HAP-1 (cell line): ENCODE measurements around the gene CLEC2D.
A peak's percentile ranks its signal among the peaks of the same experiment; 100 is the strongest.
"Not testable (repeated sequence)": the region's sequence is repeated elsewhere in the genome, so short reads cannot be mapped to it uniquely, and the experiment has no call there.

ENCODE experiments used
- DNase-seq, 2 experiments: peaks; one replicate each; pipeline ENCODE4 v3.0.0-alpha.2; 2016 to 2020; ENCODE audit warnings: low spot score in 2 of 2
- H3K27me3 ChIP-seq: fragments of 250-450 bp; sonication (Bioruptor Pico); 2 replicates; pipeline ENCODE4 v1.5.1; 2020; ENCODE audit warnings: low read depth, mild to moderate bottlenecking, moderate library complexity
- H3K36me3 ChIP-seq: fragments of 250-450 bp; sonication (Bioruptor Pico); replicated peaks from 2 replicates; pipeline ENCODE4 v1.5.1; 2020; ENCODE audit warnings: mild to moderate bottlenecking
- H3K4me1 ChIP-seq: fragments of 250-450 bp; sonication (Bioruptor Pico); 2 replicates; pipeline ENCODE4 v1.5.1; 2020; ENCODE audit warnings: mild to moderate bottlenecking
- H3K4me3 ChIP-seq: fragments of 250-450 bp; sonication (Bioruptor Pico); 2 replicates; pipeline ENCODE4 v1.5.1; 2020; ENCODE audit warnings: mild to moderate bottlenecking, moderate library complexity
- H3K9me3 ChIP-seq: fragments of 250-450 bp; sonication (Bioruptor Pico); 2 replicates; pipeline ENCODE4 v1.5.1; 2020; ENCODE audit warnings: mild to moderate bottlenecking, moderate library complexity
- in situ Hi-C: fragments of 300-500 bp; cut with MboI; formaldehyde crosslinking; loops from 3 replicates; pipeline ENCODE4 v1.14.3; 2020; ENCODE audit warnings: low sequenced_read_pairs, inconsistent platforms, mixed read lengths

CLEC2D gene

DNA sequence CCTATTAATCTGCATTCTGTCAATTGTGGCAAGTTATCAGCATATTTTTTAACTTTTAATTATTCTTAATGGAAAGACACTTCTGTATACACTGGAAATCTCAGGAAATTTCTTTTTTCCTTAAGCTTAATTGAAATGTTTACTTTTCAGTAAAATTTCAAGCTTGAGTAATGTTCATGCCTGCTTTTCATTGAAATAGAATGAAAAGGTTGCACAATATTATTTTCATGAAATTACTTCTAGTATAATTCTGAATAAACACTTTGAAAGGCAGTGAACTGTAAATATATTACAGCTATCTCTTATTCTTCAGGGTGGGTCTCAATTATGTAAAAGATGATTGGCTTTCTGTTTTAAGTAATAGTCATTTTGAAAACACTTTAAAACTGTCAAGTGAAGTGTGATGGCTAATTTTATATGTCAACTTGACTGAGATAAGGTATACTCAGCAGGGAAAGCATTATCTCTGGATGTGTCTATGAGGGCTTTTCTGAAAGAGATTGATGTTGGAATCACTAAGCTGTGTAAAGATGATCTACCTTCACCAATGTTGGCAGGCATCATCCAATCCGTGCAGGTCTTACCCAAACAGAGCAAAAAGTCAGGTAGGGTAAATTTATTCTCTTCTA is 29.9 kb downstream of the CLEC2D start:
- Histone ChIP-seq H3K9me3 (no peaks in the 10 kb centered on the region; the same call in 1 of the 2 replicates), H3K27me3 (no peaks in the 10 kb centered on the region), H3K36me3 (no peaks in the 10 kb centered on the region), H3K4me3 (no peak overlapping the region), H3K4me1 (no peaks in the 10 kb centered on the region)
- no peak for DNase-seq
- in situ Hi-C loops, result no loop called here

- in situ Hi-C loops, result loop anchor here (10.0 kb wide), 1 partner anchor 365 kb away; no protein-coding TSS in a partner anchor
Measured at GRCh38 chr12:9699898-9700605, 30.5 kb downstream of the CLEC2D start.

GRCh38 chr12:9700606-9700956 is 31.1 kb downstream of the CLEC2D start:
- no peaks in the 10 kb centered on the region; the same call in 1 of the 2 replicates for H3K9me3 ChIP-seq
- no peaks in the 10 kb centered on the region for H3K27me3 ChIP-seq
- H3K36me3 ChIP-seq, result no peaks in the 10 kb centered on the region
- DNase-seq, result no peak
- H3K4me3 ChIP-seq, result no peak overlapping the region
- in situ Hi-C loops, result loop anchor here (10.0 kb wide), 1 partner anchor 366 kb away; no protein-coding TSS in a partner anchor
- no peaks in the 10 kb centered on the region for H3K4me1 ChIP-seq

More at GRCh38 chr12:9699898-9700605, 30.5 kb downstream of the CLEC2D start:
- no peak for DNase-seq
- Histone ChIP-seq H3K4me1 (no peaks in the 10 kb centered on the region), H3K9me3 (no peaks in the 10 kb centered on the region; the same call in 1 of the 2 replicates), H3K36me3 (no peaks in the 10 kb centered on the region), H3K4me3 (no peak overlapping the region), H3K27me3 (no peaks in the 10 kb centered on the region)

- no peaks in the 10 kb centered on the region for H3K4me1 ChIP-seq
- no peaks in the 10 kb centered on the region; the same call in 1 of the 2 replicates for H3K9me3 ChIP-seq
- no peaks in the 10 kb centered on the region for H3K27me3 ChIP-seq
- DNase-seq, result no peak
- no peaks in the 10 kb centered on the region for H3K36me3 ChIP-seq
- no peak overlapping the region for H3K4me3 ChIP-seq
- in situ Hi-C loops, result loop anchor here (10.0 kb wide), 1 partner anchor 367 kb away; no protein-coding TSS in a partner anchor
Measured at GRCh38 chr12:9701380-9702154, 32.1 kb downstream of the CLEC2D start.

DNA sequence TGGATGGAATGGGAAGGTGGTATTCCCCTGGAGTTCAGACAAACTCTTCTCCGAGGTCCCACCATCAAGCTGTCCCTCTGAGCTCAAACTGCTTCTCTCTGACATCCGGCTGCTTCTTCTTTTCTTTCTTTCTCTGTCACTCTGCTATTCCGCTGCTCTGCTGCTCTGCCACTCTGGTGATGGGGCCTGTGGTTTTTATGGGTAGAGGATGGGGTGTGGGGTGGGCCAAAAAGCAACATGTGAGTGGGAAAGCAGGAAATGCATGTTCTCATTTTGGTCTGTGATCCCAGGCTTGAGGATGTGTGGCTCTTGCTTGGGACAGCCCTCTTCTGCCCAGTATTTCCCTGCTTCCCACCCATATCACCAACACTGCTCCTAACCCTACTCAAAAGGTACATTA is 32.7 kb downstream of the CLEC2D start:
- H3K27me3 ChIP-seq, result no peaks in the 10 kb centered on the region
- no peaks in the 10 kb centered on the region for H3K4me1 ChIP-seq
- H3K4me3 ChIP-seq, result no peak overlapping the region
- DNase-seq, result no peak
- H3K36me3 ChIP-seq, result no peaks in the 10 kb centered on the region
- H3K9me3 ChIP-seq, result no peaks in the 10 kb centered on the region; the same call in 1 of the 2 replicates
- in situ Hi-C loops, result loop anchor here (10.0 kb wide), 1 partner anchor 367 kb away; no protein-coding TSS in a partner anchor

GRCh38 chr12:9704561-9704960 is 35.0 kb downstream of the CLEC2D start:
- H3K27me3 ChIP-seq, DNase-seq, H3K4me3 ChIP-seq, H3K36me3 ChIP-seq, H3K9me3 ChIP-seq, H3K4me1 ChIP-seq: not testable (repeated sequence)
- in situ Hi-C loops, result loop anchor here (10.0 kb wide), 1 partner anchor 370 kb away; no protein-coding TSS in a partner anchor

DNA sequence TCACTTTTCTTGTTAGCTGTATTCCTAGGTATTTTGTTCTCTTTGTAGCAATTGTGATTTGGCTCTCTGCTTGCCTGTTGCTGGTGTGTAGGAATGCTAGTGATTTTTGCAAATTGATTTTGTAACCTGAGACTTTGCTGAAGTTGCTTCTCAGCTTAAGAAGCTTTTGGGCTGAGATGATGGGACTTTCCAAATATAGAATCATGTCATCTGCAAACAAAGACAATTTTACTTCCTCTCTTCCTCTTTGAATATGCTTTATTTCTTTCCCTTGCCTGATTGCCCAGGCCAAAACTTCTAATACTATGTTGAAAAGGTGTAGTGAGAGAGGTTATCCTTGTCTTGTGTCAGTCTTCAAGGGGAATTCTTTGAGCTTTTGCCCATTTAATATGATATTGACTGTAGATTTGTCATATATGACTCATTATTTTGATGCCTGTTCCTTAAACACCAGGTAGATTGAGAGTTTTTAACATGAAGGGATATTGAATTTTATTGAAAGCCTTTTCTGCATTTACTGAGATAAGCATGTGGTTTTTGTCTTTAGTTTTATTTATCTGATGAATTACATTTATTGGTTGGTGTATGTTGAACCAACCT is 36.7 kb downstream of the CLEC2D start:
- in situ Hi-C loops, result loop anchor here (10.0 kb wide), 1 partner anchor 371 kb away; no protein-coding TSS in a partner anchor
- DNase-seq, result no peak
- H3K9me3 ChIP-seq, result no peaks in the 10 kb centered on the region; the same call in 1 of the 2 replicates
- H3K4me1 ChIP-seq, result no peaks in the 10 kb centered on the region
- H3K4me3 ChIP-seq, result no peak overlapping the region
- H3K36me3 ChIP-seq, result no peaks in the 10 kb centered on the region
- H3K27me3 ChIP-seq, result no peaks in the 10 kb centered on the region

DNA sequence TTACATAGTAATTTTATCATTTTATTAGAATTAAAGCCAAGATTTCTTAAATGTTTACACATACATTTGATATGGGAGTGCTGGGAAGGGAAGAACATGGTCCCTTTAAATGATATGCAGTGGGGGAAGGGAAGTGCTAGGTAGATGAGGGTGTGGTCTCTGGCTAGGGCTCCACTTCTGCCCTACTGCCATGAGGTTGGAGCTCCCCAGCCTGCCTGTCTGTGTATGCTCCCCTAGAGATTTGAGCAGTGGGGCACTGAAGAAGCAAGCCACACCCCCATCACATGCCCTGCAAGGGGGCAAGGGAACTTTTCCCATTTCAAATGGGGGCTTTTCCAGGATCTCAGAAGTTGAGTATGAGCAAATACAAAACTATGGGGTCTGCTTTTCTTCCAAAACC is 37.8 kb downstream of the CLEC2D start:
- DNase-seq, result no peak
- no peaks in the 10 kb centered on the region for H3K27me3 ChIP-seq
- H3K4me1 ChIP-seq, result no peaks in the 10 kb centered on the region
- H3K36me3 ChIP-seq, result no peaks in the 10 kb centered on the region
- no peaks in the 10 kb centered on the region; the same call in 1 of the 2 replicates for H3K9me3 ChIP-seq
- in situ Hi-C loops, result loop anchor here (10.0 kb wide), 1 partner anchor 373 kb away; no protein-coding TSS in a partner anchor
- H3K4me3 ChIP-seq, result no peak overlapping the region

GRCh38 chr12:9707864-9708808 is 38.6 kb downstream of the CLEC2D start:
- Histone ChIP-seq H3K4me3 (no peak overlapping the region), H3K27me3 (no peaks in the 10 kb centered on the region), H3K4me1 (no peaks in the 10 kb centered on the region), H3K36me3 (no peaks in the 10 kb centered on the region), H3K9me3 (no peaks in the 10 kb centered on the region; the same call in 1 of the 2 replicates)
- in situ Hi-C loops, result loop anchor here (10.0 kb wide), 1 partner anchor 373 kb away; no protein-coding TSS in a partner anchor
- DNase-seq, result peak; percentile 46 to 71

- H3K4me3 ChIP-seq, result no peak overlapping the region
- no peaks in the 10 kb centered on the region for H3K27me3 ChIP-seq
- H3K36me3 ChIP-seq, result no peaks in the 10 kb centered on the region
- DNase-seq, result no peak
- in situ Hi-C loops, result loop anchor here (10.0 kb wide), 1 partner anchor 374 kb away; no protein-coding TSS in a partner anchor
- no peaks in the 10 kb centered on the region; the same call in 1 of the 2 replicates for H3K9me3 ChIP-seq
- H3K4me1 ChIP-seq, result no peaks in the 10 kb centered on the region
Measured at GRCh38 chr12:9708853-9709252, 39.3 kb downstream of the CLEC2D start.

DNA sequence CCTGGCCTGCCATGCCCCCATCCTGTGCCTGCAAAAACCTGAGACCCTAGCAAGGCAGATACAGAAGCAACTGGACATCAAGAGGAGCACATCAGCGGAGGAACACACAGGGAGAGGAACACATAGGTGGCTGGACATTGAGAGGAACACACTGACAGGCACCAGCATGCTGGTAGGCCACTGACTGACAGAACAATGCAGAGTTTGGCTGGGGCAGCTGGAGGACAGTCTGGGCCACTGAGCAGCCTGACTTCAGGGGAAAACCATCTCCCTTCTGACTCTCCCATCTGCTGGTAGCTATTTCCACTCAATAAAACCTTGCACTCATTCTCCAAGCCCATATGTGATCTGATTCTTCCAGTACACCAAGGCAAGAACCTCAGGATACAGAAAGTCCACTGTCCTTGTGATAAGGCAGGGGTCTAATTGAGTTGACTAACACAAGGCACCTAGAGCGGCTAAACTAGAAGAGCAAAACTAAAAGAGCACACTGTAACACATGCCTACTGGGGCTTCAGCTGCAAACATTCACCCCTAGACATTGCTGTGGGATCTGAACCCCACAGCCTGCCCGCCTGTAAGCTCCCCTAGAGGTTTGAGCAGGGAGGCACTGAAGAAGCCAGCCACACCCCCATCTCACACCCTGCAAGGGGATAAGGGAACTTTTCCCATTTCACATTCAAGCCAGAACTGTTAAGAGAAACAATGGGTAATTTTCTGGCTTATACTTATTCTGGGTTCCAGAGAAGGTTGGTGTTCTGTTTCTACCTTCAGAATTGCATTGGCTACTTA is 41.3 kb downstream of the CLEC2D start:
- Histone ChIP-seq H3K9me3 (no peaks in the 10 kb centered on the region), H3K36me3 (no peaks in the 10 kb centered on the region), H3K4me3 (no peak overlapping the region), H3K27me3 (no peaks in the 10 kb centered on the region), H3K4me1 (no peaks in the 10 kb centered on the region)
- in situ Hi-C loops, result no loop called here
- no peak for DNase-seq

- Histone ChIP-seq H3K4me3 (no peak overlapping the region), H3K27me3 (no peaks in the 10 kb centered on the region), H3K4me1 (no peaks in the 10 kb centered on the region), H3K36me3 (no peaks in the 10 kb centered on the region), H3K9me3 (no peaks in the 10 kb centered on the region)
- in situ Hi-C loops, result no loop called here
- no peak for DNase-seq
Measured at GRCh38 chr12:9711664-9712063, 42.2 kb downstream of the CLEC2D start.
